Smooth muscle cell (in vitro differentiated cells): ENCODE data around the gene ANG. TPM values are rescaled to one million over a fixed set of nuclear protein-coding genes. Genes with fewer than 3 reads are reported as not detected.
"Not testable (repeated sequence)": the region's sequence is repeated elsewhere in the genome, so short reads cannot be mapped to it uniquely, and the experiment has no call there.

Experiments
- DNase-seq: peaks from one replicate; lab custom pipeline; 2025; ENCODE audit not compliant: unreplicated experiment; lab: John Stamatoyannopoulos, UW
- H2AFZ ChIP-seq: fragments of 200-600 bp; sonication (generic); 2 replicates; pipeline ENCODE4 v1.6.0; 2016; ENCODE audit warnings: antibody characterized with exemption, low read depth, mild to moderate bottlenecking
- H3F3A ChIP-seq: fragments of 200-600 bp; sonication (generic); 2 replicates; pipeline ENCODE4 v1.6.0; 2017; ENCODE audit warnings: antibody characterized with exemption, low read depth
- H3K27ac ChIP-seq: fragments of 200-600 bp; sonication (generic); 2 replicates; pipeline ENCODE4 v1.5.1; 2016; ENCODE audit warnings: low read depth, mild to moderate bottlenecking
- H3K27me3 ChIP-seq: fragments of 200-600 bp; sonication (generic); 2 replicates; pipeline ENCODE4 v1.6.1; 2016; ENCODE audit warnings: low read depth, mild to moderate bottlenecking
- H3K36me3 ChIP-seq: fragments of 200-600 bp; sonication (generic); 2 replicates; pipeline ENCODE4 v1.5.1; 2016; ENCODE audit warnings: low read depth
- H3K4me1 ChIP-seq: fragments of 200-600 bp; sonication (generic); 2 replicates; pipeline ENCODE4 v1.5.1; 2016; ENCODE audit warnings: low read depth
- H3K4me2 ChIP-seq: fragments of 200-600 bp; sonication (generic); 2 replicates; pipeline ENCODE4 v1.6.0; 2016; ENCODE audit warnings: mild to moderate bottlenecking
- H3K4me3 ChIP-seq: fragments of 200-600 bp; sonication (generic); 2 replicates; pipeline ENCODE4 v1.5.1; 2016; ENCODE audit warnings: mild to moderate bottlenecking
- H3K79me2 ChIP-seq: fragments of 200-600 bp; sonication (generic); 2 replicates; pipeline ENCODE4 v1.6.0; 2016; ENCODE audit warnings: low read depth, mild to moderate bottlenecking
- H3K9ac ChIP-seq: fragments of 200-600 bp; sonication (generic); 2 replicates; pipeline ENCODE4 v1.6.0; 2016; ENCODE audit warnings: low read depth
- H3K9me3 ChIP-seq: fragments of 200-600 bp; sonication (generic); replicated peaks from 2 replicates; pipeline ENCODE4 v1.5.1; 2016; ENCODE audit warnings: low read depth
- H4K20me1 ChIP-seq: fragments of 200-600 bp; sonication (generic); 2 replicates; pipeline ENCODE4 v1.6.0; 2016; ENCODE audit warnings: low read depth
- CTCF ChIP-seq: fragments of 200-600 bp; sonication (generic); IDR thresholded peaks from 2 replicates; pipeline ENCODE4 v1.5.1; 2017; ENCODE audit warnings: borderline replicate concordance, mild to moderate bottlenecking, antibody characterized with exemption; ENCODE audit not compliant: insufficient read depth, poor library complexity, severe bottlenecking
- WGBS: methylation state at CpG from one replicate; pipeline ENCODE4 v1.1.7; 2016; ENCODE audit warnings: low lambda C conversion rate; 5-methylcytosine and 5-hydroxymethylcytosine counted together
- polyA plus RNA-seq: library from polyadenylated mRNA; unstranded; fragments of >200 nt; fragmentation: Nextera tagmentation; extraction: Ambion mirVana; gene quantifications from 2 replicates; pipeline ENCODE4 v1.2.1, GENCODE V29; 2016
- total RNA-seq: library from RNA; depleted of rRNA; stranded (reverse); fragments of >200 nt; gene quantifications from 2 replicates; pipeline ENCODE4 v1.2.3, GENCODE V29; 2014

Gene ANG
- total and polyA plus RNA-seq, 2 experiments from 2014 or later, result 7.1 to 19.5 TPM

DNA sequence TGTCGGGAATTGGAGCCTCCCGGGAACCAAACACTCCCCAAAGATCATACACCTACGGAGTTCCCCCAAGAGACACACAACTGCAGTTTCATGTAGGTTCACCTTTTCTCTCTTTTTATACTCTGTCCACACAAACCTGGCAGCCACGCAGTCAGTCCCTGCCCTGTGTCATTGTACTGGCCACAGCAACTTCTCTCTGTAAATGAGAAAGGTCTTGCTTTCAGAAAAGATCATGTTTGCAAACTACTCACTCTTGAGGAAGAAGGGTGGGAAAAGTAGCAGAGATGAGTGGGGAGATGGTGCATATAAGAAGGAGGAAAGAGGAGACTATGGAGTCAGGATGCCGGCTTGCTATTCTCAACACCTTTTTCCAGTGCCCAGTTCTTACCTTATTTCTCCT lies 10.4 kb downstream of the ANG start:
- WGBS, result 91% methylated on average over 5 of the region's 5 CpGs
- no peaks in the 10 kb centered on the region for H3K9me3 ChIP-seq
- no peak overlapping the region for H3K4me3 ChIP-seq
- H3K79me2 ChIP-seq, result no peaks in the 10 kb centered on the region
- H3K27ac ChIP-seq, result no peak overlapping the region
- H3K4me2 ChIP-seq, result no peak overlapping the region
- no peak for TF ChIP-seq CTCF
- H3K9ac ChIP-seq, result no peak overlapping the region
- H3K4me1 ChIP-seq, result no peaks in the 10 kb centered on the region
- DNase-seq, result no peak
- H4K20me1 ChIP-seq, result no peaks in the 10 kb centered on the region
- H3K36me3 ChIP-seq, result no peaks in the 10 kb centered on the region
- no peaks in the 10 kb centered on the region for H3K27me3 ChIP-seq
- no peaks in the 10 kb centered on the region for H3F3A ChIP-seq
- H2AFZ ChIP-seq, result no peak overlapping the region

- no peak for DNase-seq
- Histone ChIP-seq H3K79me2 (no peaks in the 10 kb centered on the region), H4K20me1 (no peaks in the 10 kb centered on the region), H3K4me1 (no peaks in the 10 kb centered on the region), H3F3A (no peaks in the 10 kb centered on the region), H3K9ac (no peak overlapping the region), H3K9me3 (no peaks in the 10 kb centered on the region), H3K4me3 (no peak overlapping the region), H3K27ac (no peak overlapping the region), H2AFZ (no peak overlapping the region), H3K4me2 (no peak overlapping the region), H3K27me3 (no peaks in the 10 kb centered on the region), H3K36me3 (no peaks in the 10 kb centered on the region)
- no peak for TF ChIP-seq CTCF
These were observed 11.4 kb downstream of the ANG start for GRCh38 chr14:20699931-20700330.

- H3K27me3 ChIP-seq, result not testable (repeated sequence)
- 95% methylated on average over 7 of the region's 7 CpGs for WGBS
These were observed 12.4 kb downstream of the ANG start for GRCh38 chr14:20700965-20701364.

GRCh38 chr14:20706657-20707355 lies 18.2 kb downstream of the ANG start:
- Histone ChIP-seq H3K4me2 (peak overlapping the region; percentile 24), H3K9me3 (no peaks in the 10 kb centered on the region), H3K36me3 (no peaks in the 10 kb centered on the region), H3K9ac (no peak overlapping the region), H3K27me3 (no peaks in the 10 kb centered on the region), H4K20me1 (no peaks in the 10 kb centered on the region), H2AFZ (no peak overlapping the region), H3K4me3 (no peak overlapping the region), H3K27ac (peak overlapping the region; percentile 54), H3F3A (no peaks in the 10 kb centered on the region), H3K4me1 (no peaks in the 10 kb centered on the region), H3K79me2 (no peaks in the 10 kb centered on the region)
- no peak for TF ChIP-seq CTCF
- DNase-seq, result no peak
- 58% methylated on average over 4 of the region's 4 CpGs for WGBS

More at GRCh38 chr14:20700965-20701364, 12.4 kb downstream of the ANG start:
- H3K9ac ChIP-seq, H4K20me1 ChIP-seq, DNase-seq, H3K4me2 ChIP-seq, H3K27ac ChIP-seq, H3K4me1 ChIP-seq, H3K36me3 ChIP-seq, H3K9me3 ChIP-seq, H3K4me3 ChIP-seq, H2AFZ ChIP-seq, H3K79me2 ChIP-seq, H3F3A ChIP-seq: not testable (repeated sequence)
